ENCODE data around the gene SIGLEC12. TPM values are rescaled to one million over a fixed set of nuclear protein-coding genes. Genes with fewer than 3 reads are reported as not detected.
"Not testable (repeated sequence)": the region's sequence is repeated elsewhere in the genome, so short reads cannot be mapped to it uniquely, and the experiment has no call there.

Gene SIGLEC12
- polyA plus RNA-seq, 12 donors = 0.12 to 0.43 (median 0.15) TPM; not detected in 5

GRCh38 chr19:51480590-51480989 is 21.0 kb downstream of the SIGLEC12 start:
- DNase-seq = no peak

- DNase-seq = no peak
Measured at GRCh38 chr19:51479531-51480331, 21.9 kb downstream of the SIGLEC12 start.

- no peak for DNase-seq
Measured at GRCh38 chr19:51478381-51479234, 23.0 kb downstream of the SIGLEC12 start, which contains the start of gene CEACAM18. TSS of gene CEACAM18 (plus strand) at chr19:51478539.

GRCh38 chr19:51477344-51477743 is 24.3 kb downstream of the SIGLEC12 start:
- no peak for DNase-seq

GRCh38 chr19:51476164-51476563 is 25.4 kb downstream of the SIGLEC12 start:
- DNase-seq = no peak

GRCh38 chr19:51473009-51473707 is 28.4 kb downstream of the SIGLEC12 start:
- DNase-seq = peak; percentile 54

GRCh38 chr19:51472607-51473006 is 29.0 kb downstream of the SIGLEC12 start:
- DNase-seq = no peak

GRCh38 chr19:51471527-51471926 is 30.1 kb downstream of the SIGLEC12 start:
- no peak for DNase-seq

- DNase-seq = no peak
Measured at GRCh38 chr19:51470966-51471365, 30.6 kb downstream of the SIGLEC12 start.

GRCh38 chr19:51469629-51470028 is 32.0 kb downstream of the SIGLEC12 start:
- DNase-seq = no peak

- no peak for DNase-seq
Measured at GRCh38 chr19:51469162-51469561, 32.4 kb downstream of the SIGLEC12 start.

GRCh38 chr19:51468545-51468920 is 33.1 kb downstream of the SIGLEC12 start:
- no peak for DNase-seq

GRCh38 chr19:51467864-51468544 is 33.6 kb downstream of the SIGLEC12 start:
- no peak for DNase-seq

GRCh38 chr19:51466723-51467122 is 34.9 kb downstream of the SIGLEC12 start:
- DNase-seq = no peak

GRCh38 chr19:51463976-51464581 is 37.5 kb downstream of the SIGLEC12 start:
- DNase-seq = not testable (repeated sequence)

GRCh38 chr19:51462681-51463080 is 38.9 kb downstream of the SIGLEC12 start:
- no peak for DNase-seq

GRCh38 chr19:51462276-51462675 is 39.3 kb downstream of the SIGLEC12 start:
- no peak for DNase-seq

- peak; percentile 10 for DNase-seq
Measured at GRCh38 chr19:51461723-51462161, 39.9 kb downstream of the SIGLEC12 start.

GRCh38 chr19:51460164-51460992 is 41.2 kb downstream of the SIGLEC12 start:
- DNase-seq = no peak

GRCh38 chr19:51458899-51459505 is 42.6 kb downstream of the SIGLEC12 start:
- DNase-seq = no peak
